ENCODE results near the gene RAB22A.

GRCh38 chr20:58394801-58395200 lies 85.3 kb downstream of the RAB22A start:
- TF ChIP-seq, protein P1, sequence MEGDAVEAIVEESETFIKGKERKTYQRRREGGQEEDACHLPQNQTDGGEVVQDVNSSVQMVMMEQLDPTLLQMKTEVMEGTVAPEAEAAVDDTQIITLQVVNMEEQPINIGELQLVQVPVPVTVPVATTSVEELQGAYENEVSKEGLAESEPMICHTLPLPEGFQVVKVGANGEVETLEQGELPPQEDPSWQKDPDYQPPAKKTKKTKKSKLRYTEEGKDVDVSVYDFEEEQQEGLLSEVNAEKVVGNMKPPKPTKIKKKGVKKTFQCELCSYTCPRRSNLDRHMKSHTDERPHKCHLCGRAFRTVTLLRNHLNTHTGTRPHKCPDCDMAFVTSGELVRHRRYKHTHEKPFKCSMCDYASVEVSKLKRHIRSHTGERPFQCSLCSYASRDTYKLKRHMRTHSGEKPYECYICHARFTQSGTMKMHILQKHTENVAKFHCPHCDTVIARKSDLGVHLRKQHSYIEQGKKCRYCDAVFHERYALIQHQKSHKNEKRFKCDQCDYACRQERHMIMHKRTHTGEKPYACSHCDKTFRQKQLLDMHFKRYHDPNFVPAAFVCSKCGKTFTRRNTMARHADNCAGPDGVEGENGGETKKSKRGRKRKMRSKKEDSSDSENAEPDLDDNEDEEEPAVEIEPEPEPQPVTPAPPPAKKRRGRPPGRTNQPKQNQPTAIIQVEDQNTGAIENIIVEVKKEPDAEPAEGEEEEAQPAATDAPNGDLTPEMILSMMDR (IDR thresholded peaks at IDR 0.05; ENCODE audit: insufficient read depth, low read length) = no peak
- no peak for TF ChIP-seq POLR2AphosphoS5 (IDR thresholded peaks at IDR 0.05; ENCODE audit: low read depth)
- no peak for TF ChIP-seq GABPA (IDR thresholded peaks at IDR 0.05; ENCODE audit: low read depth)
- no peak for TF ChIP-seq REST (IDR thresholded peaks at IDR 0.05; ENCODE audit: insufficient replicate concordance, low read depth)
